GM19324 (cell line): Measurements from ENCODE around the gene FAM174C.
"Not testable (repeated sequence)": the region's sequence is repeated elsewhere in the genome, so short reads cannot be mapped to it uniquely, and the experiment has no call there.

ENCODE experiments used
- ATAC-seq: cut with Tn5 transposase; IDR thresholded peaks from one replicate; pipeline ENCODE4 v1.9.1; 2021; ENCODE audit warnings: mild to moderate bottlenecking, moderate library complexity; ENCODE audit not compliant: unreplicated experiment, low FRiP score

Gene FAM174C

GRCh38 chr19:1316466-1316865, 41.1 kb downstream of the FAM174C start:
- ATAC-seq, result no peak

GRCh38 chr19:1317274-1318003, 42.1 kb downstream of the FAM174C start:
- no peak for ATAC-seq

GRCh38 chr19:1318678-1319471, 43.5 kb downstream of the FAM174C start:
- ATAC-seq, result no peak

DNA sequence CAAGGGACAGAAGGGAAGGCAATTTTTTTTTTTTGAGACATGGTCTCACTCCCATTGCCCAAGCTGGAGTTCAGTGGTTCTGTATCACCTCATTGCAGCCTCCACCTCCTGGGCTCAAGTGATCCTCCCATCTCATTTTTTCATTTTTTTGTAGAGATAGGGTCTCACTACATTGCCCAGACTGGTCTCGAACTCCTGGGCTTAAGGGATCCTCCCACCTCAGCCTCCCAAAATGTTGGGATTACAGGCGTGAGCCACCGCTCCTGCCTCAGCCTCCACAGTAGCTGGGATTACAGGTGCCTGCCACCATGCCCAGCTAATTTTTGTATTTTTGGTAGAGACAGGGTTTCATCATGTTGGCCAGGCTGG, 44.9 kb downstream of the FAM174C start:
- not testable (repeated sequence) for ATAC-seq

DNA sequence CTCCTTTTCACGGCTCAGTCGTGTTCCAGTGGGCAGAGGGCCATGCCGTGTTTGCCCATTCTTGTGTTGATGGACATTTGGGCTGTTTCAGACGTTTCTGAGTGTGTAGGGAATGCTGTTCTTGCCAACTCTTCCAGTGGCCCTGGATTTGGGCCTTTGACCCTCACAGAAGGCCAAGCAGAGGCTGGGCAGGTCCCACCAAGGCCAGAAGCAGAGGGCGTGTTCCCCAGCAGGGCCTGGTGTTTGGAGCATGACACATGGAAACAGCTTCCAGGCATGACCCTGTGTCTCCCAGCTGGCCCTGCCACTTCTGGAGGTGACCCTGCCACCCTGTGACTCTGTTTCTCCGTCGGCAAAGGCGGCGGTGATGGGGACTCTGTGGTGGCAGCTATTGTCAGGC, 46.2 kb downstream of the FAM174C start:
- ATAC-seq, result no peak

DNA sequence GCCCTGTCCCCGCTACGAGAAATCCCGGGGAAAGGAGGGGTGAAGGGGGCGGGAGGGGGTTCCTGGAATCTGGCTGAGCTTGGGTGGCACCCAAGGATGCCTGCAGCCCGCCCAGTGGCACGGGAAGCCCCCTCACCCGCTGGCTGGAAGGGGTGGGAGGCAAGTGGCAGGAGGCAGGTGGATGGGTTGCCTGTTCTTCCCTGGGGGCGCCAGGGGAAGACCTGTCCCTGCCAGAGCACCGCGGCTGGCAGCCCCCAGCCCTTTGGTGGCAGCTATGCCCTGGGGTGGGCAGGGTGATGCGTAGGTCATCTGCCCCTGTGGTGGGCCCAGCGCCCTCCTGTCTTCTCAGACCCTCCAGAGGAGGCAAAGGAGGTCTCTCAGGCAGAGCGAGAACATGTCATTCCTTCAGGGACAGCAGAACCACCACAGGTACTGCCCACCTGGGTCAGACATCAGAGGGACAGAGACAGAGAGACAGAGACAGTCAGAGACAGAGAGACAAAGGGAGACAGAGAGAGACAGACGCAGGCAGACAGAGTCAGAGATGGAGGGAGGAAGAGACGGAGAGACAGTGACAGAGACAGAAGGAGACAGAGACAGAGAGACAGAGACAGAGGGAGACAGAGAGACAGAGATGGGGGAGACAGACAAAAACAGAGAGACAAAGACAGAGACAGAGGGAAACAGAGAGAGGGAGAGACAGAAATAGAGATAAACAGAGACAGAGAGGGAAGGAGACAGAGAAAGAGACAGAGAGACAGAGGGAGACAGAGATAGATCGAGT, 47.1 kb downstream of the FAM174C start:
- no peak for ATAC-seq

- ATAC-seq, result no peak
Measured at GRCh38 chr19:1324249-1324805, 49.0 kb downstream of the FAM174C start.

DNA sequence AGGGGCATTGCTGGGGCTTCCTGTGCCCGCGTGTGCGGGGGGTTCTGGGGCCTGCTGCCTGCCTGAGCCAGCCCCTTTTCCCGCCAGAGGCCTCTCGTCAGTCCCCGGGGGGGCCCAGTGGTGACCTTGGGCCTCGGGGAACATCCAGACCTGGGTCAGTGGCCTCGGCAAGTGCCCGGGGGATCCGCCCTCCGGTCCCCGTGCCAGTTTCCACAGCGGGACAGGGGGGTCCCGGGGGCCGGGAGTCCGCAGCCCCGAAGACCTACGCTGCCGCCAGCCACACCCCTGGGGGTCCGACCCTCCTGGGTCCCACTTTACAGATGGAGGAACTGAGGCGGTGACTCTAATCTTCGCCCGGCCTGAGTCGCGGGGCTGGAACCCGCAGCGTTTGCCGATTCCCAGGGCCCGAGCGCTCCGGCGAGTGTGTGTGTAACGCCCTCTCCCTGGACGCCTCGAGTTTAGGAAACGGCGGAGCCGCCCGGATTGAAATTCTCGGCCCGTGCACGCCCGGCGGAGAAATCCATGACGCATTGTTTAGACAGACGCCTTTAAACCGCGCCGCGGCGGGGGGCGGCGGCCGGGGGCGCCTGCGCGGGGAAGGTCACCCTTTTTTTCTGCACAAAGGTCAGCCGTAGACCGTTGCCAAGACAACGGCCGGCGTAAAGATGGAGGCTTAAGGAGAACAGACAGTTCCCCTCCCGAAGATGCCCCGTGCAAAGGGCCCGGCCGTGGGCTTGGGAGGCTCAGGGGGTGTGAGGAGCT, 49.7 kb downstream of the FAM174C start:
- no peak for ATAC-seq

DNA sequence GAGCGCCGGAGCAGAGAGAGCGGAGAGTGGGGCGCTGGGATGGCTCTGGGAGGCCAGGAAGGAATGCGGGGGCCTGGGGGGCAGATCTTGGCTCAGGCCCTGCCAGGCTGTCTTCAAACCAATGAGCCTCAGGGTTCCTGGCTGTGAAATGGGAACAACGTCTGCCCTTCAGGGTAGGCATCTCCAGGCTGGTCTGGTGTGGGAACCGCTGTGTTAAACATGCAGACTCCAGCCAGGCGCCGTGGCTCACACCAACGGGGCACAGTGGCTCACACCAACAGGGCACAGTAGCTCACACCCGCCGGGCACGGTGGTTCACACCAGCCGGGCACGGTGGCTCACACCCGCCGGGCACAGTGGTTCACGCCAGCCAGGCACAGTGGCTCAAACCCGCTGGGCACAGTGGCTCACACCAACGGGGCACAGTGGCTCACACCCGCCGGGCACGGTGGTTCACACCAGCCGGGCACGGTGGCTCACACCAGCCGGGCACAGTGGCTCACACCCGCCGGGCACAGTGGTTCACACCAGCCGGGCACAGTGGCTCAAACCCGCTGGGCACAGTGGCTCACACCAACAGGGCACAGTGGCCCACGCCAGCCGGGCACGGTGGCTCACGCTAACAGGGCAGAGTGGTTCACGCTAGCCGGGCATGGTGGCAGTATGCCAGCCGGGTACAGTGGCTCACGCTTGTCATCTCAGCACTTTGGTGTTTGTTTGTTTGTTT, 50.4 kb downstream of the FAM174C start:
- ATAC-seq, result no peak

GRCh38 chr19:1327125-1327524, 51.8 kb downstream of the FAM174C start:
- ATAC-seq, result no peak
